K562 (cell line): Measurements from ENCODE around the gene FRMD5. TPM values are rescaled to one million over a fixed set of nuclear protein-coding genes. Genes with fewer than 3 reads are reported as not detected.

ENCODE experiments used
- ATAC-seq: fragments of 200-7000 bp; cut with Tn5 transposase; 3 replicates; pipeline ENCODE4 v1.9.1; 2020; ENCODE audit warnings: moderate library complexity
- BruUV-seq: library from RNA; stranded (reverse); fragments of 400-500 nt; replicated peaks from 2 replicates; lab custom pipeline; 2021; lab: Mats Ljungman, UMichigan
- CTCF ChIA-PET: fragments of 300-600 bp; formaldehyde crosslinking; extraction: SDS; loops from one replicate; lab custom pipeline; 2021; ENCODE audit warnings: low intra/inter-chr PET ratio; lab: Yijun Ruan, JAX
- POLR2A ChIA-PET: fragments of 300-600, 350-650 bp; sonication (Branson Sonifier 250); formaldehyde crosslinking; extraction: SDS; loops from one replicate; lab custom pipeline; 2021; ENCODE audit warnings: antibody characterized with exemption, inconsistent platforms; lab: Yijun Ruan, JAX
- DNase-seq, 4 experiments: peaks; one replicate each; pipeline versions ENCODE4 v3.0.0 to v3.0.0-alpha.2; 2011 to 2018; ENCODE audit warnings: low spot score in 3 of 4, mixed read lengths in 3 of 4; ENCODE audit errors: extremely low read depth in 1 of 4
- FAIRE-seq: peaks from 2 replicates; lab custom pipeline; 2011; peaks lifted over from hg19 to GRCh38; lab: Jason Lieb, UNC
- H2AFZ ChIP-seq: 2 replicates; pipeline ENCODE4 v1.6.0; 2011; ENCODE audit warnings: low read depth, low read length, control low read depth, inconsistent platforms
- H3K27ac ChIP-seq: fragments of 200-600 bp; 3 replicates; pipeline ENCODE4 v1.8.0; 2011; ENCODE audit warnings: low read depth, mild to moderate bottlenecking, control low read depth, inconsistent platforms, low read length, moderate library complexity, mixed read lengths; ENCODE audit errors: extremely low read depth
- H3K27me3 ChIP-seq, 2 experiments: fragments of 300-600 bp in 1 of 2; 2 replicates in 1 of 2; 3 replicates in 1 of 2; pipeline versions ENCODE4 v1.6.0 to v1.8.0; 2011; ENCODE audit warnings: inconsistent platforms in 2 of 2, low read length in 2 of 2, mild to moderate bottlenecking in 1 of 2, mixed read lengths in 1 of 2, moderate library complexity in 1 of 2; ENCODE audit not compliant: control insufficient read depth in 2 of 2, insufficient read depth in 2 of 2
- H3K36me3 ChIP-seq: fragments of 300-600 bp; 3 replicates; pipeline ENCODE4 v1.8.0; 2011; ENCODE audit warnings: mild to moderate bottlenecking, low read length, inconsistent platforms; ENCODE audit not compliant: control insufficient read depth, insufficient read depth
- H3K4me1 ChIP-seq, 2 experiments: fragments of 200-600 bp in 1 of 2; replicated peaks in 1 of 2; 2 replicates in 1 of 2; 3 replicates in 1 of 2; pipeline versions ENCODE4 v1.5.1 to v1.8.0; 2011; ENCODE audit warnings: inconsistent platforms in 2 of 2, low read length in 2 of 2, mild to moderate bottlenecking in 1 of 2, mixed read lengths in 1 of 2, moderate library complexity in 1 of 2; ENCODE audit not compliant: control insufficient read depth in 2 of 2, insufficient read depth in 2 of 2
- H3K4me2 ChIP-seq: 2 replicates; pipeline ENCODE4 v1.6.1; 2011; ENCODE audit warnings: low read length, control low read depth, inconsistent platforms, mixed read lengths; ENCODE audit not compliant: insufficient read depth
- H3K4me3 ChIP-seq: fragments of 200-600 bp; sonication (generic), shearing (Covaris generic); 2 replicates; pipeline ENCODE4 v1.5.1; 2016; ENCODE audit warnings: control low read depth, inconsistent platforms
- H3K79me2 ChIP-seq: fragments of 200-600 bp; 3 replicates; pipeline ENCODE4 v1.8.0; 2011; ENCODE audit warnings: low read length, inconsistent platforms; ENCODE audit not compliant: control insufficient read depth, insufficient read depth
- H3K9ac ChIP-seq, 2 experiments: 2 replicates each; pipeline versions ENCODE4 v1.6.0 to v1.6.1; 2011; ENCODE audit warnings: low read depth in 2 of 2, low read length in 2 of 2, control low read depth in 1 of 2, inconsistent platforms in 1 of 2, mild to moderate bottlenecking in 1 of 2, mixed read lengths in 1 of 2; ENCODE audit not compliant: insufficient read depth in 1 of 2
- H3K9me1 ChIP-seq: one replicate; pipeline ENCODE4 v1.6.0; 2011; ENCODE audit warnings: inconsistent platforms, mild to moderate bottlenecking, low read length, moderate library complexity; ENCODE audit not compliant: control insufficient read depth, insufficient read depth
- H3K9me3 ChIP-seq: replicated peaks from 2 replicates; pipeline ENCODE4 v1.5.1; 2011; ENCODE audit warnings: low read depth, low read length, inconsistent platforms; ENCODE audit not compliant: control insufficient read depth, insufficient read depth
- H4K20me1 ChIP-seq: replicated peaks from 2 replicates; pipeline ENCODE4 v1.6.1; 2011; ENCODE audit warnings: low read length, inconsistent platforms, mixed read lengths; ENCODE audit not compliant: control insufficient read depth, insufficient read depth
- PKNOX1 ChIP-seq: fragments of 450-650 bp; IDR thresholded peaks from 2 replicates; pipeline ENCODE4 v1.6.1; 2016
- ZNF217 ChIP-seq: sonication (generic); formaldehyde crosslinking; IDR thresholded peaks from 2 replicates; pipeline ENCODE4 v1.8.0; 2022; ENCODE audit warnings: mild to moderate bottlenecking, missing genetic modification reagents
- ZNF395 ChIP-seq: fragments of 200-800 bp; sonication (Bioruptor generic); IDR thresholded peaks from 2 replicates; pipeline ENCODE4 v1.6.1; 2017; ENCODE audit warnings: missing genetic modification characterization, missing compliant biosample characterization
- WGBS: fragments of 100-300 bp; shearing (Covaris generic); methylation state at CpG from one replicate; pipeline ENCODE4 v1.1.6; 2016; ENCODE audit warnings: low coverage, mixed read lengths; ENCODE audit not compliant: insufficient coverage; ENCODE audit errors: missing lambda C conversion rate; 5-methylcytosine and 5-hydroxymethylcytosine counted together
- in situ Hi-C: fragments of 300-500 bp; cut with MboI; formaldehyde crosslinking; loops from 4 replicates; pipeline ENCODE4 v1.15.0; 2018; ENCODE audit warnings: inconsistent platforms, mixed read lengths
- intact Hi-C: fragments of 100-400 bp; cut with micrococcal nuclease; formaldehyde crosslinking; loops from 2 replicates; pipeline ENCODE4 v1.14.2; 2022
- polyA plus RNA-seq, 8 experiments: library from polyadenylated mRNA; depleted of rRNA in 4 of 8; stranded (reverse) in 5 of 8; unstranded in 3 of 8; fragments of >200 nt; fragmentation: Nextera tagmentation in 2 of 8; fragmentation: Illumina TruSeq in 1 of 8; extraction: Ambion mirVana in 2 of 8; extraction: Trizol in 1 of 8; gene quantifications; 2 replicates each; pipeline versions ENCODE4 v1.2.1 to v1.2.3, GENCODE V29; 2011 to 2014; ENCODE audit warnings: inconsistent platforms in 1 of 8, missing spikeins in 1 of 8
- total RNA-seq, 7 experiments: library from RNA; depleted of rRNA in 6 of 7; stranded (reverse); fragments of >200 nt in 6 of 7; fragmentation: Illumina TruSeq in 2 of 7; extraction: Trizol in 2 of 7; gene quantifications; 2 replicates each; pipeline versions ENCODE4 v1.2.1 to v1.2.3, GENCODE V29; 2011 to 2021; ENCODE audit warnings: low replicate concordance in 1 of 7

FRMD5 gene
- total and polyA plus RNA-seq, 9 of the 15 experiments (the other 6 are each of a cell fraction or from before 2014, with no cell fraction given) = 0.13 to 0.38 TPM; not detected in 7

GRCh38 chr15:44092221-44092620 is 102.8 kb downstream of the FRMD5 start:
- no peak for ATAC-seq
- H3K4me1 ChIP-seq = no peaks in the 10 kb centered on the region
- H3K4me2 ChIP-seq = no peak overlapping the region
- no peak for TF ChIP-seq ZNF395 (CRISPR knock-in tag)
- TF ChIP-seq ZNF217 = no peak
- TF ChIP-seq PKNOX1 = peak; percentile 25; the same call in 1 of the 2 replicates
- TF ChIP-seq, all 486 proteins: peak for 1
- Histone ChIP-seq H3K9ac (no peak overlapping the region), H3K27me3 (peaks cover 0 to 3% of the 10 kb centered on the region in 2 experiments; a peak in 2 of 5 replicates), H3K9me3 (no peaks in the 10 kb centered on the region), H3K27ac (no peak overlapping the region), H2AFZ (no peak overlapping the region), H3K9me1 (no peaks in the 10 kb centered on the region), H3K36me3 (no peaks in the 10 kb centered on the region), H3K79me2 (no peaks in the 10 kb centered on the region), H4K20me1 (no peaks in the 10 kb centered on the region), H3K4me3 (no peak overlapping the region)
- ChIA-PET CTCF (no interaction called here), POLR2A (interaction anchor here (1.2 kb wide), 1 partner anchor 12 kb away, joined by 5 read pairs; no protein-coding TSS in a partner anchor)
- BruUV-seq = no TSS peak
- intact Hi-C loops (no loop called here), in situ Hi-C loops (no loop called here)
- 0% methylated on average over 2 of the region's 2 CpGs for WGBS
- FAIRE-seq (no peak), DNase-seq (no peak)
